Mesenchymal stem cell (in vitro differentiated cells and primary cell): ENCODE data around the gene TADA3.

Experiments
- DNase-seq: peaks from one replicate; pipeline ENCODE4 v3.0.0-alpha.2; 2013
- H2AFZ ChIP-seq: one replicate; pipeline ENCODE4 v1.6.1; 2013; ENCODE audit warnings: low read depth, mild to moderate bottlenecking, control low read depth, inconsistent platforms, low read length, moderate library complexity
- H2AK5ac ChIP-seq: 2 replicates; pipeline ENCODE4 v1.6.1; 2013; ENCODE audit warnings: low read length, moderate library complexity, mild to moderate bottlenecking, inconsistent platforms; ENCODE audit not compliant: severe bottlenecking
- H2BK120ac ChIP-seq: one replicate; pipeline ENCODE4 v1.6.1; 2013; ENCODE audit warnings: low read depth, mild to moderate bottlenecking, inconsistent platforms, low read length, moderate library complexity
- H2BK12ac ChIP-seq, 2 experiments: one replicate each; pipeline ENCODE4 v1.6.1; 2013; ENCODE audit warnings: inconsistent platforms in 2 of 2, low read length in 2 of 2, mild to moderate bottlenecking in 2 of 2, moderate library complexity in 2 of 2, control low read depth in 1 of 2
- H2BK15ac ChIP-seq: one replicate; pipeline ENCODE4 v1.6.1; 2013; ENCODE audit warnings: mild to moderate bottlenecking, low read depth, inconsistent platforms; ENCODE audit not compliant: poor library complexity, severe bottlenecking
- H2BK5ac ChIP-seq: 2 replicates; pipeline ENCODE4 v1.6.1; 2013; ENCODE audit warnings: low read depth, mild to moderate bottlenecking, low read length, control low read depth, inconsistent platforms; ENCODE audit not compliant: poor library complexity, severe bottlenecking
- H3K14ac ChIP-seq, 2 experiments: one replicate each; pipeline ENCODE4 v1.6.1; 2013; ENCODE audit warnings: inconsistent platforms in 2 of 2, low read length in 2 of 2, control low read depth in 1 of 2, mild to moderate bottlenecking in 1 of 2, moderate library complexity in 1 of 2
- H3K18ac ChIP-seq, 2 experiments: one replicate each; pipeline ENCODE4 v1.6.1; 2013; ENCODE audit warnings: inconsistent platforms in 2 of 2, low read length in 2 of 2, control low read depth in 1 of 2, low read depth in 1 of 2, mild to moderate bottlenecking in 1 of 2
- H3K23ac ChIP-seq, 2 experiments: one replicate each; pipeline ENCODE4 v1.6.1; 2013; ENCODE audit warnings: inconsistent platforms in 2 of 2, low read length in 2 of 2, mild to moderate bottlenecking in 2 of 2, moderate library complexity in 2 of 2, control low read depth in 1 of 2
- H3K27ac ChIP-seq: 2 replicates; pipeline ENCODE4 v1.5.1; 2013; ENCODE audit warnings: mild to moderate bottlenecking, moderate library complexity, low read length, control low read depth, inconsistent platforms; ENCODE audit not compliant: poor library complexity, severe bottlenecking
- H3K27me3 ChIP-seq, 2 experiments: 2 replicates each; pipeline versions ENCODE4 v1.6.1 to v1.7.0; 2013; ENCODE audit warnings: low read length in 2 of 2, mild to moderate bottlenecking in 2 of 2, moderate library complexity in 2 of 2, control low read depth in 1 of 2, inconsistent platforms in 1 of 2; ENCODE audit not compliant: control insufficient read depth in 1 of 2, insufficient read depth in 1 of 2
- H3K36me3 ChIP-seq, 2 experiments: 2 replicates each; pipeline versions ENCODE4 v1.6.1 to v1.7.0; 2013; ENCODE audit warnings: low read length in 2 of 2, control low read depth in 1 of 2, inconsistent platforms in 1 of 2, low read depth in 1 of 2, mild to moderate bottlenecking in 1 of 2; ENCODE audit not compliant: insufficient read depth in 2 of 2, control insufficient read depth in 1 of 2
- H3K4ac ChIP-seq, 2 experiments: one replicate each; pipeline ENCODE4 v1.6.1; 2013; ENCODE audit warnings: inconsistent platforms in 2 of 2, low read length in 2 of 2, mild to moderate bottlenecking in 2 of 2, moderate library complexity in 2 of 2, control low read depth in 1 of 2, low read depth in 1 of 2
- H3K4me1 ChIP-seq: 2 replicates; pipeline ENCODE4 v1.6.1; 2013; ENCODE audit warnings: low read depth, low read length, control low read depth; ENCODE audit not compliant: control insufficient read depth, insufficient read depth
- H3K4me2 ChIP-seq: 2 replicates; pipeline ENCODE4 v1.6.1; 2013; ENCODE audit warnings: low read length, mild to moderate bottlenecking, inconsistent platforms; ENCODE audit not compliant: poor library complexity, severe bottlenecking
- H3K4me3 ChIP-seq, 2 experiments: 2 replicates each; pipeline versions ENCODE4 v1.5.1 to v1.7.0; 2013; ENCODE audit warnings: low read length in 2 of 2, mild to moderate bottlenecking in 2 of 2, control low read depth in 1 of 2, low read depth in 1 of 2; ENCODE audit not compliant: insufficient read depth in 1 of 2
- H3K79me1 ChIP-seq: replicated peaks from 2 replicates; pipeline ENCODE4 v1.6.1; 2013; ENCODE audit warnings: mild to moderate bottlenecking, control low read depth, low read length, inconsistent platforms; ENCODE audit not compliant: poor library complexity, severe bottlenecking
- H3K9ac ChIP-seq: 2 replicates; pipeline ENCODE4 v1.7.0; 2013; ENCODE audit warnings: mild to moderate bottlenecking, low read length, moderate library complexity
- H3K9me3 ChIP-seq: 2 replicates; pipeline ENCODE4 v1.7.0; 2013; ENCODE audit warnings: mild to moderate bottlenecking, low read length; ENCODE audit not compliant: control insufficient read depth
- H4K8ac ChIP-seq: one replicate; pipeline ENCODE4 v1.6.1; 2013; ENCODE audit warnings: inconsistent platforms, mild to moderate bottlenecking, low read length, moderate library complexity
- H4K91ac ChIP-seq: one replicate; pipeline ENCODE4 v1.6.1; 2013; ENCODE audit warnings: mild to moderate bottlenecking, low read length, inconsistent platforms
- WGBS: methylation state at CpG from one replicate; pipeline ENCODE4 v1.1.7; 2013; ENCODE audit warnings: mixed read lengths; 5-methylcytosine and 5-hydroxymethylcytosine counted together

Gene TADA3

GRCh38 chr3:9781978-9782603 lies 10.2 kb downstream of the TADA3 start:
- Histone ChIP-seq H3K4me1 (peaks cover 2% of the 10 kb centered on the region), H4K91ac (no peak overlapping the region), H3K27me3 (no peaks in the 10 kb centered on the region), H3K27ac (no peak overlapping the region), H3K4ac (no peak overlapping the region), H2BK120ac (no peak overlapping the region), H2BK12ac (no peak overlapping the region), H4K8ac (no peak overlapping the region), H3K9me3 (no peaks in the 10 kb centered on the region), H3K23ac (no peak overlapping the region), H3K18ac (no peak overlapping the region), H2AFZ (no peak overlapping the region), H3K36me3 (peaks cover 49 to 69% of the 10 kb centered on the region in 2 experiments), H3K4me2 (no peak overlapping the region), H2BK5ac (no peak overlapping the region), H3K79me1 (peaks cover 9% of the 10 kb centered on the region), H2AK5ac (no peak overlapping the region), H3K9ac (no peak overlapping the region), H2BK15ac (no peak overlapping the region), H3K14ac (no peak overlapping the region), H3K4me3 (no peak overlapping the region)
- WGBS, result 88% methylated on average over 3 of the region's 3 CpGs
- no peak for DNase-seq

- Histone ChIP-seq H3K27me3 (no peaks in the 10 kb centered on the region), H2BK12ac (no peak overlapping the region), H3K4ac (no peak overlapping the region), H3K36me3 (peaks cover 45 to 64% of the 10 kb centered on the region in 2 experiments), H3K23ac (no peak overlapping the region), H3K4me3 (no peak overlapping the region), H3K9ac (no peak overlapping the region), H2AFZ (no peak overlapping the region), H2BK120ac (no peak overlapping the region), H3K14ac (no peak overlapping the region), H3K9me3 (no peaks in the 10 kb centered on the region), H3K18ac (no peak overlapping the region), H3K4me2 (no peak overlapping the region), H3K27ac (no peak overlapping the region), H2BK15ac (no peak overlapping the region), H4K91ac (no peak overlapping the region), H4K8ac (no peak overlapping the region), H2BK5ac (no peak overlapping the region), H3K4me1 (peaks cover 2% of the 10 kb centered on the region), H3K79me1 (peaks cover 7% of the 10 kb centered on the region), H2AK5ac (no peak overlapping the region)
- 100% methylated on average over 1 of the region's 1 CpG for WGBS
- no peak for DNase-seq
Observed at GRCh38 chr3:9781551-9781950, 10.7 kb downstream of the TADA3 start.

- Histone ChIP-seq H4K8ac (no peak overlapping the region), H3K79me1 (peaks cover 6% of the 10 kb centered on the region), H3K4me1 (peaks cover 2% of the 10 kb centered on the region), H3K9ac (no peak overlapping the region), H3K36me3 (peaks cover 40 to 58% of the 10 kb centered on the region in 2 experiments), H3K4me2 (no peak overlapping the region), H3K9me3 (no peaks in the 10 kb centered on the region), H4K91ac (no peak overlapping the region), H3K14ac (no peak overlapping the region), H2BK12ac (no peak overlapping the region), H3K18ac (no peak overlapping the region), H3K27me3 (no peaks in the 10 kb centered on the region), H3K23ac (no peak overlapping the region), H3K27ac (no peak overlapping the region), H2AFZ (no peak overlapping the region), H2AK5ac (no peak overlapping the region), H3K4ac (no peak overlapping the region), H2BK5ac (no peak overlapping the region), H2BK120ac (no peak overlapping the region), H3K4me3 (no peak overlapping the region), H2BK15ac (no peak overlapping the region)
- WGBS, result 94% methylated on average over 4 of the region's 4 CpGs
- no peak for DNase-seq
Observed at GRCh38 chr3:9780910-9781309, 11.4 kb downstream of the TADA3 start.

GRCh38 chr3:9780458-9780812 lies 11.8 kb downstream of the TADA3 start:
- Histone ChIP-seq H3K4me3 (peak overlapping the region in 1 of 2 experiments; percentile 8), H3K4me2 (no peak overlapping the region), H3K27me3 (no peaks in the 10 kb centered on the region), H2AK5ac (no peak overlapping the region), H3K18ac (no peak overlapping the region), H3K9ac (no peak overlapping the region), H2AFZ (no peak overlapping the region), H3K9me3 (no peaks in the 10 kb centered on the region), H3K23ac (no peak overlapping the region), H3K27ac (no peak overlapping the region), H2BK120ac (no peak overlapping the region), H2BK12ac (no peak overlapping the region), H3K14ac (no peak overlapping the region), H2BK15ac (no peak overlapping the region), H3K79me1 (peaks cover 6% of the 10 kb centered on the region), H3K36me3 (peaks cover 37 to 54% of the 10 kb centered on the region in 2 experiments), H3K4ac (no peak overlapping the region), H4K91ac (no peak overlapping the region), H4K8ac (no peak overlapping the region), H3K4me1 (peaks cover 2% of the 10 kb centered on the region), H2BK5ac (no peak overlapping the region)
- 97% methylated on average over 9 of the region's 10 CpGs for WGBS
- DNase-seq, result no peak
